GM19328 (cell line): ENCODE results near the gene GDPD5.

Experiments used
- ATAC-seq: cut with Tn5 transposase; IDR thresholded peaks from one replicate; pipeline ENCODE4 v1.9.1; 2021; ENCODE audit warnings: mild to moderate bottlenecking, moderate library complexity; ENCODE audit not compliant: unreplicated experiment

Gene GDPD5

GRCh38 chr11:75450826-75451821, 74.6 kb downstream of the GDPD5 start:
- no peak for ATAC-seq

- no peak for ATAC-seq
Observed at GRCh38 chr11:75450236-75450635, 75.5 kb downstream of the GDPD5 start.

GRCh38 chr11:75449776-75450175, 76.0 kb downstream of the GDPD5 start:
- no peak for ATAC-seq

GRCh38 chr11:75449271-75449670, 76.5 kb downstream of the GDPD5 start:
- ATAC-seq, result no peak

- no peak for ATAC-seq
Observed at GRCh38 chr11:75447415-75447814, 78.3 kb downstream of the GDPD5 start.

GRCh38 chr11:75445315-75445953, 80.3 kb downstream of the GDPD5 start:
- no peak for ATAC-seq

- no peak for ATAC-seq
Observed at GRCh38 chr11:75443043-75443442, 82.7 kb downstream of the GDPD5 start.

- no peak for ATAC-seq
Observed at GRCh38 chr11:75442161-75442885, 83.4 kb downstream of the GDPD5 start.

GRCh38 chr11:75441804-75442132, 84.0 kb downstream of the GDPD5 start:
- ATAC-seq, result no peak

GRCh38 chr11:75440960-75441803, 84.6 kb downstream of the GDPD5 start:
- ATAC-seq, result no peak

GRCh38 chr11:75439495-75440120, 86.1 kb downstream of the GDPD5 start:
- no peak for ATAC-seq

GRCh38 chr11:75439026-75439425, 86.7 kb downstream of the GDPD5 start:
- ATAC-seq, result no peak

- ATAC-seq, result no peak
Observed at GRCh38 chr11:75437966-75438659, 87.6 kb downstream of the GDPD5 start.

GRCh38 chr11:75436806-75437205, 88.9 kb downstream of the GDPD5 start:
- no peak for ATAC-seq

GRCh38 chr11:75435571-75435925, 90.2 kb downstream of the GDPD5 start:
- ATAC-seq, result no peak

- no peak for ATAC-seq
Observed at GRCh38 chr11:75434886-75435570, 90.7 kb downstream of the GDPD5 start.

GRCh38 chr11:75434051-75434450, 91.7 kb downstream of the GDPD5 start:
- no peak for ATAC-seq

GRCh38 chr11:75433443-75433842, 92.3 kb downstream of the GDPD5 start:
- no peak for ATAC-seq

GRCh38 chr11:75432911-75433321, 92.8 kb downstream of the GDPD5 start, which contains the start of gene KLHL35:
Gene KLHL35 (minus strand): TSS chr11:75433203. CDS start chr11:75430629, 2,574 bp downstream.
- no peak for ATAC-seq
